Adrenal gland (tissue), 5 donors: ENCODE results near the gene MCTP2.

Experiments
- CTCF ChIP-seq, 6 experiments: fragments of 450-650 bp in 4 of 6; fragments of 200-600 bp in 2 of 6; sonication (generic) in 1 of 6; IDR thresholded peaks; 1 replicate in 5 of 6; 2 replicates in 1 of 6; pipeline versions ENCODE4 v1.5.1 to v1.8.0; 2016 to 2021; ENCODE audit warnings: antibody characterized with exemption in 6 of 6, mild to moderate bottlenecking in 2 of 6, moderate library complexity in 1 of 6
- POLR2A ChIP-seq, 2 donors: fragments of 450-650 bp; IDR thresholded peaks; one replicate each; pipeline ENCODE4 v1.6.1; 2017; ENCODE audit warnings: antibody characterized with exemption in 2 of 2, mild to moderate bottlenecking in 2 of 2, moderate library complexity in 1 of 2
- donor health status: DM: no; HTN: no; CAD: no.

DNA sequence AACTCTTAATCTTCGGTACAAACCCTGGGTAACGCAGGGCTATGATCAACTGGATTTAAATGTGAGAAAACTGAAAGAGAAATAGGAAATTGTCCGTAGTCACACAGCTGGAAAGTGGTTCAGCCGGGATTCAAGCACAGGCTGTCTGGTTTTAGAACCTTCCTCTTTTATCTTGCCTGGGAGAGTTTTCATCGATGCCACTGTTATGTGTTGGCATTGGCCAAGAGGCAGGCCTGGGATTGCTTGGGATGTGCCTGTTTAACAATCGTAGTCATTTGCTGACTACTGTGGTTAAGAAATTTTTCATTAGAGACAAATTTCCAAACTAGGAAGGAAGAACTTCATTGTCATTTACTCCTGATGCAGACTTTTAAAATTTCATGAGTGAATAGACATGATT lies 4.3 kb downstream of the MCTP2 start:
- TF ChIP-seq CTCF (IDR thresholded peaks at IDR 0.05) (no peak), POLR2A (IDR thresholded peaks at IDR 0.05) (no peak)
